Glutamatergic neuron (in vitro differentiated cells): ENCODE data around the gene AK3. TPM values are rescaled to one million over a fixed set of nuclear protein-coding genes. Genes with fewer than 3 reads are reported as not detected.

ENCODE experiments used
- DNase-seq: peaks from one replicate; pipeline ENCODE4 v3.0.0; 2022
- H3K27ac Mint-ChIP-seq: one replicate; pipeline ENCODE4 v1.8.0; 2020; ENCODE audit warnings: mild to moderate bottlenecking, mixed read lengths, inconsistent platforms; ENCODE audit not compliant: unreplicated experiment
- H3K27me3 Mint-ChIP-seq: one replicate; pipeline ENCODE4 v1.8.0; 2020; ENCODE audit warnings: mild to moderate bottlenecking, moderate library complexity, mixed read lengths, inconsistent platforms; ENCODE audit not compliant: unreplicated experiment
- H3K36me3 Mint-ChIP-seq: one replicate; pipeline ENCODE4 v1.8.0; 2020; ENCODE audit warnings: mild to moderate bottlenecking, mixed read lengths, inconsistent platforms; ENCODE audit not compliant: unreplicated experiment
- H3K4me1 Mint-ChIP-seq: one replicate; pipeline ENCODE4 v1.8.0; 2020; ENCODE audit warnings: mild to moderate bottlenecking, low read depth, mixed read lengths, inconsistent platforms; ENCODE audit not compliant: unreplicated experiment
- H3K4me3 Mint-ChIP-seq: one replicate; pipeline ENCODE4 v1.8.0; 2020; ENCODE audit warnings: mild to moderate bottlenecking, mixed read lengths, inconsistent platforms; ENCODE audit not compliant: unreplicated experiment
- H3K9me3 Mint-ChIP-seq: one replicate; pipeline ENCODE4 v1.8.0; 2020; ENCODE audit warnings: mild to moderate bottlenecking, moderate library complexity, mixed read lengths, inconsistent platforms; ENCODE audit not compliant: unreplicated experiment
- total RNA-seq: library from RNA; stranded (reverse); fragmentation: NEBNext Ultra II Directional; extraction: Animal tissue kit (Norgen Biotek cat#: 25700); gene quantifications from one replicate; pipeline ENCODE4 v1.2.1, GENCODE V29; 2021; ENCODE audit not compliant: unreplicated experiment
- TF ChIP-seq, protein P1 (sequence below): fragments of 200-600 bp; sonication (generic); IDR thresholded peaks from one replicate; pipeline ENCODE4 v1.5.0; 2021; ENCODE audit not compliant: partially characterized antibody, unreplicated experiment

The AK3 gene
- total RNA-seq, 1 donor from 2014 or later = 33.7 TPM

DNA sequence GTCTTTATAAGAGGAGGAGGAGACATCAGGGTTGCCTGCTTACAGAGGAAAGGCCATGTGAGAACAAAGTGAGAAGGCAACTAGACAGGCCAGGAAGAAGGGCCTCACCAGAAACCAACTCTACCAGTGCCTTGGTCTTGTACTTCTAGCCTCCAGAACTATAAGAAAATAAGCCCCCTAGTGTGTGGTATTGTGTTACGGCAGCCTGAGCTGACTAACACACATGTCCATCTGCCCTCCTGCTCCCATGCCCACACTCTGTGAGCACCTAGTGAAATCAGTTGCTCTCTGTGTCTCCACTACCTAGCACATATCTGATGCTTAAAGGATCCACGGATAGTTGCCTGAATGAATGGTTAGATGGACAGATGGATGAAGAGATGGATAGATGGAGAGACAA is 6.9 kb downstream of the AK3 start:
- no peak overlapping the region for H3K4me3 Mint-ChIP-seq
- DNase-seq = no peak
- TF ChIP-seq, protein P1, sequence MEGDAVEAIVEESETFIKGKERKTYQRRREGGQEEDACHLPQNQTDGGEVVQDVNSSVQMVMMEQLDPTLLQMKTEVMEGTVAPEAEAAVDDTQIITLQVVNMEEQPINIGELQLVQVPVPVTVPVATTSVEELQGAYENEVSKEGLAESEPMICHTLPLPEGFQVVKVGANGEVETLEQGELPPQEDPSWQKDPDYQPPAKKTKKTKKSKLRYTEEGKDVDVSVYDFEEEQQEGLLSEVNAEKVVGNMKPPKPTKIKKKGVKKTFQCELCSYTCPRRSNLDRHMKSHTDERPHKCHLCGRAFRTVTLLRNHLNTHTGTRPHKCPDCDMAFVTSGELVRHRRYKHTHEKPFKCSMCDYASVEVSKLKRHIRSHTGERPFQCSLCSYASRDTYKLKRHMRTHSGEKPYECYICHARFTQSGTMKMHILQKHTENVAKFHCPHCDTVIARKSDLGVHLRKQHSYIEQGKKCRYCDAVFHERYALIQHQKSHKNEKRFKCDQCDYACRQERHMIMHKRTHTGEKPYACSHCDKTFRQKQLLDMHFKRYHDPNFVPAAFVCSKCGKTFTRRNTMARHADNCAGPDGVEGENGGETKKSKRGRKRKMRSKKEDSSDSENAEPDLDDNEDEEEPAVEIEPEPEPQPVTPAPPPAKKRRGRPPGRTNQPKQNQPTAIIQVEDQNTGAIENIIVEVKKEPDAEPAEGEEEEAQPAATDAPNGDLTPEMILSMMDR = no peak
- peaks cover 5% of the 10 kb centered on the region for H3K4me1 Mint-ChIP-seq
- H3K9me3 Mint-ChIP-seq = no peaks in the 10 kb centered on the region
- H3K27ac Mint-ChIP-seq = no peak overlapping the region
- H3K27me3 Mint-ChIP-seq = no peaks in the 10 kb centered on the region
- H3K36me3 Mint-ChIP-seq = no peaks in the 10 kb centered on the region

DNA sequence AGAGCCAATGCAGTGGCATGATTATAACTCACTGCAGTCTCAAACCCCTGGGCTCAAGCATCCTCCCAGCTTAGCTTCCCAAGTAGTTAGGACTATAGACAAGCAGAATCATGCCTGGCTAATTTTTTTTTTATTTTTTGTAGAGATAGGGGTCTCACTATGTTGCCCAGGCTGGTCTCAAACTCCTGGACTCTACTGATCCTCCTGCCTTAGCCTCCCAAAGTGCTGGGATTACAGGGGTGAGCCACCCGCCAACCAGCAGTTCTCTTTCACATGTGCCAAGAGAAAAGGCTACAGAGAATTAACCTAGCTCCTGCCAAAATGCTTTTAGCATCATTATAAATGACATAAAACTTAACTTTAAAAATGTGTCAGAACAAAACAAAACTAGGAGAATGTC is 8.1 kb downstream of the AK3 start:
- no peak for DNase-seq
- Mint-ChIP-seq H3K36me3 (no peaks in the 10 kb centered on the region), H3K27me3 (no peaks in the 10 kb centered on the region), H3K4me1 (peaks cover 5% of the 10 kb centered on the region), H3K4me3 (no peak overlapping the region), H3K9me3 (no peaks in the 10 kb centered on the region), H3K27ac (no peak overlapping the region)
- TF ChIP-seq, protein P1 = no peak

DNA sequence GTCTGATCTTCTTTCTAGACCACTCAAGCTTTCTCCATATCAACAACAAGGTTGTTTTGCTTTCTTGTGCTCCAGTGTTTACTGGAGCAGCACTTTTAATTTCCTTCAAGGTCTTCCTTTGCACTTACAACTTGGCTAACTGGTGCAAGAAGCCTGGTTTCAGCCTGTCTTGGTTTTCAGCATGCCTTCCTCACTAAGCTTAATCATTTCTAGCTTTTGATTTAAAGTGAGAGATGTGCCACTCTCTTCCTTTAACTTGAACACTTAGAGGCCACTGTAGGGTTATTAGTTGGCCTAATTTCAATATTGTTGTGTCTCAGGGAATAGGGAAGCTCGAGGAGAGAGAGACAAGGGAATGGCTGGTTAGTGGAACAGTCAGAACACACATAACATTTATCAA is 13.4 kb downstream of the AK3 start:
- Mint-ChIP-seq H3K9me3 (no peaks in the 10 kb centered on the region), H3K4me1 (no peaks in the 10 kb centered on the region), H3K36me3 (no peaks in the 10 kb centered on the region), H3K27me3 (no peaks in the 10 kb centered on the region), H3K27ac (no peak overlapping the region), H3K4me3 (no peak overlapping the region)
- TF ChIP-seq, protein P1 = no peak
- no peak for DNase-seq

DNA sequence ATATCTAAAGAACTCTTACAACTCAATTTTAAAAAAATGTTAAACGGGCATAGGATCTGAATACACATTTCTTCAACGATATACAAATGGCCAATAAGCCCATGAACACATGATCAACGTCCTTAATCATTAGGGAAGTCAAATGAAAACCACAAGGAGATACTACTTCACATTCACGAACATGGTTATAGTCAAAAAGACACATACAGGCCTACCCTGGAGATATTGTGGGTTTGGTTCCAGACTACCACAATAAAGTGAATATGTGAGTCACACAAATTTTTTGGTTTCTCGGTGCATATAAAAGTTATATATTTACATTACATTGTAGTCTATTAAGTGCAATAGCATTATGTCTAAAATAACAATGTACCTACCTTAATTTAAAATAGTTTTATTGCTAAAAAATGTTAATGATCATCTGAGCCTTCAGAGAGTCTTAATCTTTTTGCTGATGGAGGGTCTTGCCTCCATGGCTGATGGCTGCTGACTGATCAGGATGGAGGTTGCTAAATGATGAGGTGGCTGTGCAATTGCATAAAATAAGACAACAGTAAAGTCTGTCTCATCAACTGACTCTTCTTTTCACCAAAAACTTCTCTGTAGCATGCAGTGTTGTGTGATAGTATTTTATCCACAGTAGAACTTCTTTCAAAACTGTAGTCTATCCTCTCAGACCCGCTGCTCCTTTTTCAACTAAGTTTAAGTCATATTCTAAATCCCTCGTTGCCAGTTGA is 15.1 kb downstream of the AK3 start:
- Mint-ChIP-seq H3K36me3 (no peaks in the 10 kb centered on the region), H3K27ac (no peak overlapping the region), H3K9me3 (no peaks in the 10 kb centered on the region), H3K27me3 (no peaks in the 10 kb centered on the region), H3K4me3 (no peak overlapping the region), H3K4me1 (no peaks in the 10 kb centered on the region)
- TF ChIP-seq, protein P1 = no peak
- no peak for DNase-seq

DNA sequence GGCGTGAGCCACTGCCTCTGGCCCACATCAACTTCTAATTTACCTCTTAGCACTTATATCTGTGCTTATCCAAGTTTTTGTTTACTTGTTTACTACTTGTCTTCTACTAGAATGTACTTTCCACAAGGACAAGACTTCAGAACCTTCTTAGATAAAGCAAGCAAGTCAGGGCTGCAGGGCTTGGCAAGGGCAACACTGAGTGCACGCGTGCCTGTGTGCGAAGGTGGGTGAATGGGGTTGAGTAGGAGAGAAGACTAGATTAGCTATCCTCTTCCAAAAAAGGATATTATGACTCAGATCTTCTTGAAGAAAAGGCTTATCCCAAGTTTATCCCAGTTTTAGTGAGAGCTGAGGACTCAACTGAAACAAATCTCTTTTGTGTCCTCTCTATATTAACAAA is 19.3 kb downstream of the AK3 start:
- TF ChIP-seq, protein P1 = no peak
- Mint-ChIP-seq H3K9me3 (no peaks in the 10 kb centered on the region), H3K36me3 (no peaks in the 10 kb centered on the region), H3K27ac (no peak overlapping the region), H3K4me1 (no peaks in the 10 kb centered on the region), H3K27me3 (no peaks in the 10 kb centered on the region), H3K4me3 (no peak overlapping the region)
- DNase-seq = no peak
